ENCODE data around the gene KHDRBS2.

DNA sequence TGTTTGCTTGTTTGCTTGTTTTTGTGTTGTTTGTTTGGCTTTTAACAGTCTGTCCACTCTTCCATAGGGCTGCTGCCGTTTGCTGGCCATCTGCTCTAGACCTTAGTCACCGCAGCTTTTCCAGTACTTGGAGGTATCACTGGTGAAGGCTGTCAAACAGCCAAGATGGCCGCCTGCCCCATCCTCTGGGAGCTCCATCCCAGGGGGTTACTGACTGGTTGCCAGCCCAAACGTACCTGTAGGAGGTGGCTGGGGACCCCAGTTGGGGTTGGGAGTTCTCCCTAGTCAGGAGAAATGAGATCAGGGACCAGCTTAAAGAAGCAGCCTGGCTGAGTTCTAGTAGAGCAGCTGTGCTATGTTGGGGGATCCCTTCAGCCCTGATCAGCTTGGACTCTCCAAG is 418.4 kb downstream of the KHDRBS2 start:
- TF ChIP-seq, protein P1, sequence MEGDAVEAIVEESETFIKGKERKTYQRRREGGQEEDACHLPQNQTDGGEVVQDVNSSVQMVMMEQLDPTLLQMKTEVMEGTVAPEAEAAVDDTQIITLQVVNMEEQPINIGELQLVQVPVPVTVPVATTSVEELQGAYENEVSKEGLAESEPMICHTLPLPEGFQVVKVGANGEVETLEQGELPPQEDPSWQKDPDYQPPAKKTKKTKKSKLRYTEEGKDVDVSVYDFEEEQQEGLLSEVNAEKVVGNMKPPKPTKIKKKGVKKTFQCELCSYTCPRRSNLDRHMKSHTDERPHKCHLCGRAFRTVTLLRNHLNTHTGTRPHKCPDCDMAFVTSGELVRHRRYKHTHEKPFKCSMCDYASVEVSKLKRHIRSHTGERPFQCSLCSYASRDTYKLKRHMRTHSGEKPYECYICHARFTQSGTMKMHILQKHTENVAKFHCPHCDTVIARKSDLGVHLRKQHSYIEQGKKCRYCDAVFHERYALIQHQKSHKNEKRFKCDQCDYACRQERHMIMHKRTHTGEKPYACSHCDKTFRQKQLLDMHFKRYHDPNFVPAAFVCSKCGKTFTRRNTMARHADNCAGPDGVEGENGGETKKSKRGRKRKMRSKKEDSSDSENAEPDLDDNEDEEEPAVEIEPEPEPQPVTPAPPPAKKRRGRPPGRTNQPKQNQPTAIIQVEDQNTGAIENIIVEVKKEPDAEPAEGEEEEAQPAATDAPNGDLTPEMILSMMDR (CRISPR knock-in tag; IDR thresholded peaks at IDR 0.05) = no peak
- TF ChIP-seq, protein P2, sequence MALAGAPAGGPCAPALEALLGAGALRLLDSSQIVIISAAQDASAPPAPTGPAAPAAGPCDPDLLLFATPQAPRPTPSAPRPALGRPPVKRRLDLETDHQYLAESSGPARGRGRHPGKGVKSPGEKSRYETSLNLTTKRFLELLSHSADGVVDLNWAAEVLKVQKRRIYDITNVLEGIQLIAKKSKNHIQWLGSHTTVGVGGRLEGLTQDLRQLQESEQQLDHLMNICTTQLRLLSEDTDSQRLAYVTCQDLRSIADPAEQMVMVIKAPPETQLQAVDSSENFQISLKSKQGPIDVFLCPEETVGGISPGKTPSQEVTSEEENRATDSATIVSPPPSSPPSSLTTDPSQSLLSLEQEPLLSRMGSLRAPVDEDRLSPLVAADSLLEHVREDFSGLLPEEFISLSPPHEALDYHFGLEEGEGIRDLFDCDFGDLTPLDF (CRISPR knock-in tag; IDR thresholded peaks at IDR 0.05) = no peak
- TF ChIP-seq STAG1 (CRISPR knock-in tag; IDR thresholded peaks at IDR 0.05) = no peak
- TF ChIP-seq, protein P3, sequence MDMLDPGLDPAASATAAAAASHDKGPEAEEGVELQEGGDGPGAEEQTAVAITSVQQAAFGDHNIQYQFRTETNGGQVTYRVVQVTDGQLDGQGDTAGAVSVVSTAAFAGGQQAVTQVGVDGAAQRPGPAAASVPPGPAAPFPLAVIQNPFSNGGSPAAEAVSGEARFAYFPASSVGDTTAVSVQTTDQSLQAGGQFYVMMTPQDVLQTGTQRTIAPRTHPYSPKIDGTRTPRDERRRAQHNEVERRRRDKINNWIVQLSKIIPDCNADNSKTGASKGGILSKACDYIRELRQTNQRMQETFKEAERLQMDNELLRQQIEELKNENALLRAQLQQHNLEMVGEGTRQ (IDR thresholded peaks at IDR 0.05; ENCODE audit: low read depth, low read length) = no peak
- TF ChIP-seq, protein P3 (CRISPR knock-in tag; IDR thresholded peaks at IDR 0.05; ENCODE audit: borderline replicate concordance) = no peak
- TF ChIP-seq ZNF776 (CRISPR knock-in tag; IDR thresholded peaks at IDR 0.05) = no peak
- no peak for TF ChIP-seq MED1 (CRISPR knock-in tag; IDR thresholded peaks at IDR 0.05)
- TF ChIP-seq ZBTB38 (CRISPR knock-in tag; IDR thresholded peaks at IDR 0.05) = no peak
- no peak for TF ChIP-seq RAD51 (IDR thresholded peaks at IDR 0.05; ENCODE audit: borderline replicate concordance)
- no peak for TF ChIP-seq JUN (CRISPR knock-in tag; IDR thresholded peaks at IDR 0.05)
- no peak for TF ChIP-seq ZNF589 (CRISPR knock-in tag; conservative IDR thresholded peaks at IDR 0.05)

Data from HepG2 (cell line).